SU-DHL-6 (cell line): ENCODE measurements around the gene RELCH.

ENCODE experiments used
- H2AFZ ChIP-seq: fragments of 200-600 bp; sonication (generic); 2 replicates; pipeline ENCODE4 v1.6.1; 2014; ENCODE audit warnings: low read depth, mild to moderate bottlenecking, moderate library complexity, mixed read lengths, antibody characterized with exemption, low read length; ENCODE audit not compliant: severe bottlenecking
- H3F3A ChIP-seq: fragments of 200-600 bp; shearing (Covaris generic); 2 replicates; pipeline ENCODE4 v1.6.0; 2016; ENCODE audit warnings: antibody characterized with exemption, mild to moderate bottlenecking; ENCODE audit not compliant: insufficient read depth
- H3K27ac ChIP-seq: fragments of 200-600 bp; sonication (generic); 2 replicates; pipeline ENCODE4 v1.5.1; 2016; ENCODE audit warnings: low read depth, mild to moderate bottlenecking, low read length, moderate library complexity, mixed read lengths
- H3K27me3 ChIP-seq: fragments of 200-600 bp; sonication (generic), shearing (Covaris generic); 2 replicates; pipeline ENCODE4 v1.6.0; 2014; ENCODE audit warnings: mild to moderate bottlenecking, low read length
- H3K36me3 ChIP-seq: fragments of 200-600 bp; sonication (generic); 2 replicates; pipeline ENCODE4 v1.6.1; 2014; ENCODE audit warnings: mild to moderate bottlenecking, low read length, mixed read lengths
- H3K4me2 ChIP-seq: fragments of 300-600, 200-600 bp; shearing (Covaris generic), sonication (generic); 2 replicates; pipeline ENCODE4 v1.6.0; 2014; ENCODE audit warnings: low read length, low read depth, mild to moderate bottlenecking; ENCODE audit not compliant: poor library complexity, severe bottlenecking
- H3K4me3 ChIP-seq: fragments of 200-600 bp; sonication (generic); 2 replicates; pipeline ENCODE4 v1.5.1; 2014; ENCODE audit warnings: antibody characterized with exemption, low read length, mild to moderate bottlenecking, mixed read lengths; ENCODE audit not compliant: insufficient read depth, poor library complexity, severe bottlenecking
- H3K79me2 ChIP-seq: fragments of 200-600 bp; sonication (generic); 2 replicates; pipeline ENCODE4 v1.6.1; 2014; ENCODE audit warnings: mild to moderate bottlenecking, low read length, moderate library complexity; ENCODE audit not compliant: insufficient read depth
- H3K9ac ChIP-seq: fragments of 200-600 bp; sonication (generic); 2 replicates; pipeline ENCODE4 v1.7.0; 2014; ENCODE audit warnings: mild to moderate bottlenecking, low read length
- H3K9me2 ChIP-seq: fragments of 200-600 bp; sonication (generic); replicated peaks from 2 replicates; pipeline ENCODE4 v1.6.1; 2014; ENCODE audit warnings: low read length; ENCODE audit not compliant: insufficient read depth
- H3K9me3 ChIP-seq: fragments of 200-600 bp; sonication (generic); 2 replicates; pipeline ENCODE4 v1.6.1; 2014; ENCODE audit warnings: low read length, mixed read lengths; ENCODE audit not compliant: insufficient read depth
- H4K20me1 ChIP-seq: fragments of 200-600 bp; sonication (generic); 2 replicates; pipeline ENCODE4 v1.6.1; 2014; ENCODE audit warnings: low read depth, mild to moderate bottlenecking, antibody characterized with exemption, low read length, moderate library complexity, mixed read lengths
- CTCF ChIP-seq: fragments of 200-600 bp; sonication (generic); IDR thresholded peaks from one replicate; pipeline ENCODE4 v1.5.1; 2017; ENCODE audit warnings: antibody characterized with exemption, mild to moderate bottlenecking, low read length, moderate library complexity; ENCODE audit not compliant: insufficient read depth, poor library complexity, severe bottlenecking
- EZH2phosphoT487 ChIP-seq: fragments of 200-600 bp; sonication (generic), shearing (Covaris generic); conservative IDR thresholded peaks from 2 replicates; pipeline ENCODE4 v1.6.1; 2018; ENCODE audit warnings: mild to moderate bottlenecking, antibody characterized with exemption, low read length, moderate library complexity, mixed read lengths

The RELCH gene

GRCh38 chr18:62341473-62341872 lies 154.4 kb downstream of the RELCH start:
- Histone ChIP-seq H3K9ac (no peak overlapping the region), H3K27ac (no peak overlapping the region), H3K9me2 (no peaks in the 10 kb centered on the region), H2AFZ (no peak overlapping the region), H3K4me2 (no peak overlapping the region), H3K4me3 (no peak overlapping the region), H3K9me3 (no peaks in the 10 kb centered on the region), H3K79me2 (no peaks in the 10 kb centered on the region), H3K27me3 (no peaks in the 10 kb centered on the region), H4K20me1 (no peaks in the 10 kb centered on the region), H3F3A (no peaks in the 10 kb centered on the region), H3K36me3 (no peaks in the 10 kb centered on the region)
- TF ChIP-seq EZH2phosphoT487 (no peak), CTCF (no peak)

GRCh38 chr18:62342884-62343283 lies 155.8 kb downstream of the RELCH start:
- H4K20me1 ChIP-seq, result no peaks in the 10 kb centered on the region
- H3K9me2 ChIP-seq, result no peaks in the 10 kb centered on the region
- no peak overlapping the region for H3K4me3 ChIP-seq
- no peaks in the 10 kb centered on the region for H3K36me3 ChIP-seq
- H3K27me3 ChIP-seq, result no peaks in the 10 kb centered on the region
- no peak overlapping the region for H3K27ac ChIP-seq
- no peak overlapping the region for H2AFZ ChIP-seq
- H3K9me3 ChIP-seq, result no peaks in the 10 kb centered on the region
- no peaks in the 10 kb centered on the region for H3K79me2 ChIP-seq
- no peak overlapping the region for H3K4me2 ChIP-seq
- no peaks in the 10 kb centered on the region for H3F3A ChIP-seq
- no peak overlapping the region for H3K9ac ChIP-seq
- no peak for TF ChIP-seq CTCF
- no peak for TF ChIP-seq EZH2phosphoT487

- no peaks in the 10 kb centered on the region for H3K27me3 ChIP-seq
- H3K36me3 ChIP-seq, result no peaks in the 10 kb centered on the region
- TF ChIP-seq CTCF (no peak), EZH2phosphoT487 (no peak)
- H3F3A ChIP-seq, result no peaks in the 10 kb centered on the region
- no peak overlapping the region for H2AFZ ChIP-seq
- no peak overlapping the region for H3K4me2 ChIP-seq
- no peaks in the 10 kb centered on the region for H3K79me2 ChIP-seq
- H3K9me3 ChIP-seq, result no peaks in the 10 kb centered on the region
- no peak overlapping the region for H3K4me3 ChIP-seq
- no peaks in the 10 kb centered on the region for H3K9me2 ChIP-seq
- no peak overlapping the region for H3K27ac ChIP-seq
- no peaks in the 10 kb centered on the region for H4K20me1 ChIP-seq
- H3K9ac ChIP-seq, result no peak overlapping the region
Measured at GRCh38 chr18:62343316-62343715, 156.3 kb downstream of the RELCH start.

- no peaks in the 10 kb centered on the region for H3K36me3 ChIP-seq
- H3F3A ChIP-seq, result no peaks in the 10 kb centered on the region
- no peaks in the 10 kb centered on the region for H3K79me2 ChIP-seq
- H3K4me3 ChIP-seq, result no peak overlapping the region
- H3K27ac ChIP-seq, result no peak overlapping the region
- no peaks in the 10 kb centered on the region for H3K9me3 ChIP-seq
- TF ChIP-seq EZH2phosphoT487, result no peak
- TF ChIP-seq CTCF, result no peak
- H3K4me2 ChIP-seq, result no peak overlapping the region
- no peak overlapping the region for H3K9ac ChIP-seq
- no peak overlapping the region for H2AFZ ChIP-seq
- H4K20me1 ChIP-seq, result no peaks in the 10 kb centered on the region
- no peaks in the 10 kb centered on the region for H3K9me2 ChIP-seq
- H3K27me3 ChIP-seq, result no peaks in the 10 kb centered on the region
Measured at GRCh38 chr18:62345909-62346308, 158.9 kb downstream of the RELCH start.
